Neural crest cell (in vitro differentiated cells): ENCODE data around the gene HECW1. TPM values are rescaled to one million over a fixed set of nuclear protein-coding genes. Genes with fewer than 3 reads are reported as not detected.
A peak's percentile ranks its signal among the peaks of the same experiment; 100 is the strongest.

Experiments
- DNase-seq: peaks from one replicate; pipeline ENCODE4 v3.0.0; 2021; ENCODE audit warnings: low read depth, mixed read lengths, low spot score
- H3K27ac Mint-ChIP-seq: one replicate; pipeline ENCODE4 v1.8.0; 2021; ENCODE audit warnings: mild to moderate bottlenecking, mixed read lengths; ENCODE audit not compliant: unreplicated experiment
- H3K27me3 Mint-ChIP-seq: 2 replicates; pipeline ENCODE4 v1.8.0; 2021; ENCODE audit warnings: low read depth, mild to moderate bottlenecking, mixed read lengths
- H3K36me3 Mint-ChIP-seq: 2 replicates; pipeline ENCODE4 v1.8.0; 2021; ENCODE audit warnings: low read depth, mild to moderate bottlenecking, mixed read lengths
- H3K4me1 Mint-ChIP-seq: 2 replicates; pipeline ENCODE4 v1.8.0; 2021; ENCODE audit warnings: mixed read lengths
- H3K4me3 Mint-ChIP-seq: one replicate; pipeline ENCODE4 v1.8.0; 2021; ENCODE audit warnings: mild to moderate bottlenecking, mixed read lengths
- H3K9me3 Mint-ChIP-seq: 2 replicates; pipeline ENCODE4 v1.8.0; 2021; ENCODE audit warnings: mixed read lengths
- total RNA-seq: library from RNA; stranded (reverse); gene quantifications from 2 replicates; pipeline ENCODE4 v1.2.1, GENCODE V29; 2021
- TF ChIP-seq, protein P1 (sequence below): fragments of 200-600 bp; sonication (generic); conservative IDR thresholded peaks from 2 replicates; pipeline ENCODE4 v1.5.0; 2021; ENCODE audit warnings: antibody characterized with exemption, mild to moderate bottlenecking

The HECW1 gene
- total RNA-seq, 1 donor from 2014 or later, result 3.6 TPM

DNA sequence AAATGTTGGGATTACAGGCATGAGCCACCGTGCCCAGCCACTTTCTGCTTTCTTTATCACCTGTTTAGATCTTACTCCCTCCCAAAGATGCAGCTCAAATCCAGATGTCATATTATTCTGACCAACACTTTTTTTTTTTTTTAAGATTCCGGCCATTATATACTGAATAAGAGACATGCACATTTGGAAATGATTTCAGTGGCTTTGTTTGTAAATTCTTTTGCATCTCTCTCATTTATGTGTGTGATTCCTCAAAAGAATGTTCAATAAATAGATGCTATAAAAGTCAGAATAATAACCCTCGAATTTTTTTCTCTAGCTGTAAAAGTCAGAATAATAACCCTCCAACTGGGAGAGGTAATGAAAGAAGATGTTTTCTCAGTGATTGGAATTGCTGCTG is 25.4 kb downstream of the HECW1 start:
- TF ChIP-seq, protein P1, sequence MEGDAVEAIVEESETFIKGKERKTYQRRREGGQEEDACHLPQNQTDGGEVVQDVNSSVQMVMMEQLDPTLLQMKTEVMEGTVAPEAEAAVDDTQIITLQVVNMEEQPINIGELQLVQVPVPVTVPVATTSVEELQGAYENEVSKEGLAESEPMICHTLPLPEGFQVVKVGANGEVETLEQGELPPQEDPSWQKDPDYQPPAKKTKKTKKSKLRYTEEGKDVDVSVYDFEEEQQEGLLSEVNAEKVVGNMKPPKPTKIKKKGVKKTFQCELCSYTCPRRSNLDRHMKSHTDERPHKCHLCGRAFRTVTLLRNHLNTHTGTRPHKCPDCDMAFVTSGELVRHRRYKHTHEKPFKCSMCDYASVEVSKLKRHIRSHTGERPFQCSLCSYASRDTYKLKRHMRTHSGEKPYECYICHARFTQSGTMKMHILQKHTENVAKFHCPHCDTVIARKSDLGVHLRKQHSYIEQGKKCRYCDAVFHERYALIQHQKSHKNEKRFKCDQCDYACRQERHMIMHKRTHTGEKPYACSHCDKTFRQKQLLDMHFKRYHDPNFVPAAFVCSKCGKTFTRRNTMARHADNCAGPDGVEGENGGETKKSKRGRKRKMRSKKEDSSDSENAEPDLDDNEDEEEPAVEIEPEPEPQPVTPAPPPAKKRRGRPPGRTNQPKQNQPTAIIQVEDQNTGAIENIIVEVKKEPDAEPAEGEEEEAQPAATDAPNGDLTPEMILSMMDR, result no peak
- Mint-ChIP-seq H3K27me3 (no peaks in the 10 kb centered on the region), H3K9me3 (peaks cover 2% of the 10 kb centered on the region), H3K36me3 (no peaks in the 10 kb centered on the region), H3K27ac (no peak overlapping the region), H3K4me1 (peaks cover 29% of the 10 kb centered on the region), H3K4me3 (no peak overlapping the region)
- no peak for DNase-seq

DNA sequence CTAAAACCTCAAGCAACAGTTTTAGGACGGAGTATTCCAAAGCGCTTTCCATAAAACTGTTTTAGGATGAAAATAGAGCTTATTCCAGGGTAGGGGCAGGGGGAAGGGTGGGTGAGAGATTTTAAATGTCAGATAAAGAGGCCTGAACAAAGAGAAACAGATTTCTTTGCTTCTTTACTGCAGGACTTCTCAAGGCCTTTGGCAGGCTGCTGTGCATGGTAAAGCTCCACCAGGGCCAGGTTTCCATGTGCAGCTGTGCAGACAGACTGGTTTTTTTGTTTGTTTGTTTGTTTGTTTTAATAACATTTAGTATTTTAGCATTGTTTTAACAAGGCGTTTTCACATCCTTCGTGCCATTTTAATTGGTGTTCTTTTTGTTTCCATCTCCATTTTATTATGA is 26.3 kb downstream of the HECW1 start:
- H3K27ac Mint-ChIP-seq, result peak overlapping the region; percentile 30
- no peaks in the 10 kb centered on the region for H3K36me3 Mint-ChIP-seq
- no peak overlapping the region for H3K4me3 Mint-ChIP-seq
- DNase-seq, result no peak
- peaks cover 29% of the 10 kb centered on the region for H3K4me1 Mint-ChIP-seq
- H3K27me3 Mint-ChIP-seq, result no peaks in the 10 kb centered on the region
- H3K9me3 Mint-ChIP-seq, result peaks cover 2% of the 10 kb centered on the region
- TF ChIP-seq, protein P1, result no peak

DNA sequence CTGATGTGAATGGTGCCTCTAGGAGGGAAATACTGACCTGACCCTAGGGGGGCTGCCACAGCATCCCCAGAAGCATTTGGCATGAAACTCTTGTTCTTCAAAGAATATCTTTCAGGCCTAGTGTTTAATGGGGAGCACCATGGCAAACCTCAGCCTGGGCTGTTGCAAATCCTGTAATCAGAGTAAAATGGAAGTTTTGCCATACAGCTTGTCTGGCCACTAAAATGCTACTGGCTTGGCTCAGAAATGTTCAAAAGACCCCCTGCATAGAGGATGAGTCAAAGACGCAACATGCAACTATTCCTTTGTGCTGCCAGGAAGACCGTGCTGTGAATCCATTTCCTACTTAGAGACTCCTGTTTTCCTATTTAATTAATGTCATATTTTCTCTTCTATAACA is 26.7 kb downstream of the HECW1 start:
- no peak for DNase-seq
- TF ChIP-seq, protein P1, result no peak
- no peak overlapping the region for H3K27ac Mint-ChIP-seq
- H3K4me1 Mint-ChIP-seq, result peaks cover 29% of the 10 kb centered on the region
- no peaks in the 10 kb centered on the region for H3K36me3 Mint-ChIP-seq
- H3K9me3 Mint-ChIP-seq, result peaks cover 5% of the 10 kb centered on the region
- no peak overlapping the region for H3K4me3 Mint-ChIP-seq
- no peaks in the 10 kb centered on the region for H3K27me3 Mint-ChIP-seq

DNA sequence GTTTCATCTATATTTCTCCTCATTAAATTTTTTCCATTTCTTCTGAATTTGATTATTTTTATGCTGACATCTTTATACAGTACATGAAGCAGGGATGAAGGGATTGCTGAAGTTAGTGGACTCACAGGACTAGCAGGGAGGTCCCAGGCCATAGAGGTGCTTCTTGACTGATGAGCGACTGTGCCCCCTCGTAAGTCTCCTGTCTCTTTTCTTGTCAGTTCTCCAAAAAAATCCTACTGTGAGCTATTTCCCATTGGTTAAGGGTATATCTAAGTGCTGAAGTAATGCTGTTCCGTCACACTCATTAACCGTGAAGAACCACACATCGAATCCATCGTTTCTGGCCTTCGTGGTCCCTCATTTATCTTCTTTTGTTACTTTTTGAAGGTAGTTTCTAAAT is 27.7 kb downstream of the HECW1 start:
- TF ChIP-seq, protein P1, result no peak

DNA sequence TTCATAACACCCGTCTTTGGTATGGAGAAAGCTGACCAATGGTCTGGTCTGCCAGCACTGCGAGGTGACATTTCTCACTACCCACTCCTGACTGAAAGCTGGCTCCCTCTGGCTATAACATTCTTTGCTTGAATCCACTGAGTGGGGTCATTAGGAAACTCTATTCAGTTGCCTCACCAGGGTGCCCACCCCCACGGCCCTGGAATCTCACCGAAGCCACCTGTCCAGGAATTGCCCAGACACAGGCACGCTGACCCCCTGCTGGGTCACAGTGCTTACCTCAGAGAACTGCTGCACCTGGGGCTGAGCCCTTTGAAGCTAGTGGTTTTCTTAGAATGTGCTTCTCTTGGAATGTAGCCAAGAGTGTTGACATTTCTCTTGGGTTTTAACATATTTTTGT is 28.6 kb downstream of the HECW1 start:
- no peak overlapping the region for H3K4me3 Mint-ChIP-seq
- no peak for DNase-seq
- H3K27ac Mint-ChIP-seq, result no peak overlapping the region
- no peaks in the 10 kb centered on the region for H3K36me3 Mint-ChIP-seq
- TF ChIP-seq, protein P1, result no peak
- no peaks in the 10 kb centered on the region for H3K27me3 Mint-ChIP-seq
- peaks cover 6% of the 10 kb centered on the region for H3K9me3 Mint-ChIP-seq
- peaks cover 29% of the 10 kb centered on the region for H3K4me1 Mint-ChIP-seq

More for the DNA sequence above, 27.7 kb downstream of the HECW1 start:
- Mint-ChIP-seq H3K27me3 (no peaks in the 10 kb centered on the region), H3K9me3 (peaks cover 6% of the 10 kb centered on the region), H3K4me1 (peaks cover 29% of the 10 kb centered on the region), H3K4me3 (no peak overlapping the region), H3K27ac (no peak overlapping the region), H3K36me3 (no peaks in the 10 kb centered on the region)
- DNase-seq, result no peak

DNA sequence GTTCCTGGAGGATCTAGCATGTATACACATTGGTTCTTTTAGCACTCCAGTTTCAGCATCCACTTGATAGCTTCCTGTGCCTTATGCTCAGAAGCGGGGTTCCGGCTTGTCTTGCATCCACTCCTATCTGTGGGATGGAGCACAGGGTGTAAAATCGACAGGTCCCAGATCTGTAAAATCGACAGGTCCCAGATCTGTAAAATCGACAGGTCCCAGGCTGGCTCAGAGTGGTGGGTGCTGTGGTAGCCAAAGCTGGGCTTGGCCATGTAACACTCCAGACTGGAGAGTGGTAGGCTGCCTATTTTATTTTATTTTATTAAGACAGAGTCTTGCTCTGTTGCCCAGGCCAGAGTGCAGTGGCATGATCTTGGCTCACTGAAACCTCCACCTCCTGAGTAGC is 30.3 kb downstream of the HECW1 start:
- TF ChIP-seq, protein P1, result no peak
- H3K4me1 Mint-ChIP-seq, result peaks cover 28% of the 10 kb centered on the region
- DNase-seq, result no peak
- no peaks in the 10 kb centered on the region for H3K27me3 Mint-ChIP-seq
- H3K36me3 Mint-ChIP-seq, result no peaks in the 10 kb centered on the region
- no peak overlapping the region for H3K4me3 Mint-ChIP-seq
- H3K27ac Mint-ChIP-seq, result no peak overlapping the region
- H3K9me3 Mint-ChIP-seq, result peaks cover 6% of the 10 kb centered on the region
